A673 (cell line): ENCODE data around the gene SNX19.

Experiments used
- CTCF ChIP-seq: fragments of 300-800, 200-600 bp; sonication (generic); conservative IDR thresholded peaks from 2 replicates; pipeline ENCODE4 v1.5.1; 2017; ENCODE audit warnings: low read depth, mild to moderate bottlenecking, antibody characterized with exemption, low read length, moderate library complexity, mixed read lengths
- EZH2 ChIP-seq: fragments of 200-600 bp; sonication (generic); IDR thresholded peaks from 2 replicates; pipeline ENCODE4 v1.6.1; 2017; ENCODE audit warnings: borderline replicate concordance, low read depth, mild to moderate bottlenecking, mixed read lengths, antibody characterized with exemption, low read length; ENCODE audit not compliant: poor library complexity, severe bottlenecking

GRCh38 chr11:130916910-130917309, 631 bp upstream of the SNX19 start:
- no peak for TF ChIP-seq CTCF
- no peak for TF ChIP-seq EZH2
